Neural progenitor cell (in vitro differentiated cells): ENCODE results near the gene RBMS1.

Experiments
- EZH2 ChIP-seq: fragments of 200-600 bp; sonication (generic); IDR thresholded peaks from 2 replicates; pipeline ENCODE4 v1.6.1; 2017; ENCODE audit warnings: antibody characterized with exemption, mild to moderate bottlenecking, moderate library complexity
- EZH2phosphoT487 ChIP-seq: fragments of 200-600 bp; sonication (generic); IDR thresholded peaks from 2 replicates; pipeline ENCODE4 v1.6.1; 2017; ENCODE audit warnings: antibody characterized with exemption
- TF ChIP-seq, protein P1 (sequence below): fragments of 200-600 bp; sonication (generic); IDR thresholded peaks from 2 replicates; pipeline ENCODE4 v1.5.1; 2017; ENCODE audit warnings: antibody characterized with exemption, mild to moderate bottlenecking

DNA sequence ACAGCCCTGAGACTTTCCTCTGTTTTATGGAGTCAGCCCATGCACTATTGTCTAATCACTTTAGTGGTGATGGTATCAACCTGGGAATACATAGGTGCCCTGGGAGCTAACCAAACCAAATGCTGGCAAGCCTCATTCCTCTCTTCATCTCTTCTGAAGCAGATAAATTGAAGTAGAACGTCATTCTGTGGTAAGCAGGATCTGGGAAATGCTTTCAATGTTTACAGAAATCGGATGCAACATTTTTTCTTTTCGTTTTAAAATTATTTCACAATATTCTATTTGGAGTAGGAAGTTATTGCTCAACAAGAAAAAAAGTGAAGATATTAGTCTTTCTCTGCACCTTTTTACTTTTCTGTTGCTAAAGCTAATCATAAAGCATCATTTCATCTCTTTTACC, 114.2 kb downstream of the RBMS1 start:
- TF ChIP-seq, protein P1, sequence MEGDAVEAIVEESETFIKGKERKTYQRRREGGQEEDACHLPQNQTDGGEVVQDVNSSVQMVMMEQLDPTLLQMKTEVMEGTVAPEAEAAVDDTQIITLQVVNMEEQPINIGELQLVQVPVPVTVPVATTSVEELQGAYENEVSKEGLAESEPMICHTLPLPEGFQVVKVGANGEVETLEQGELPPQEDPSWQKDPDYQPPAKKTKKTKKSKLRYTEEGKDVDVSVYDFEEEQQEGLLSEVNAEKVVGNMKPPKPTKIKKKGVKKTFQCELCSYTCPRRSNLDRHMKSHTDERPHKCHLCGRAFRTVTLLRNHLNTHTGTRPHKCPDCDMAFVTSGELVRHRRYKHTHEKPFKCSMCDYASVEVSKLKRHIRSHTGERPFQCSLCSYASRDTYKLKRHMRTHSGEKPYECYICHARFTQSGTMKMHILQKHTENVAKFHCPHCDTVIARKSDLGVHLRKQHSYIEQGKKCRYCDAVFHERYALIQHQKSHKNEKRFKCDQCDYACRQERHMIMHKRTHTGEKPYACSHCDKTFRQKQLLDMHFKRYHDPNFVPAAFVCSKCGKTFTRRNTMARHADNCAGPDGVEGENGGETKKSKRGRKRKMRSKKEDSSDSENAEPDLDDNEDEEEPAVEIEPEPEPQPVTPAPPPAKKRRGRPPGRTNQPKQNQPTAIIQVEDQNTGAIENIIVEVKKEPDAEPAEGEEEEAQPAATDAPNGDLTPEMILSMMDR, result no peak
- TF ChIP-seq EZH2, result no peak
- TF ChIP-seq EZH2phosphoT487, result no peak
